ENCODE data around the gene GNB4. TPM values are rescaled to one million over a fixed set of nuclear protein-coding genes. Genes with fewer than 3 reads are reported as not detected.
A peak's percentile ranks its signal among the peaks of the same experiment; 100 is the strongest.

GNB4 gene
- total and polyA plus RNA-seq, 3 experiments from 2014 or later: 0.16 to 1.9 (median 1.5) TPM

DNA sequence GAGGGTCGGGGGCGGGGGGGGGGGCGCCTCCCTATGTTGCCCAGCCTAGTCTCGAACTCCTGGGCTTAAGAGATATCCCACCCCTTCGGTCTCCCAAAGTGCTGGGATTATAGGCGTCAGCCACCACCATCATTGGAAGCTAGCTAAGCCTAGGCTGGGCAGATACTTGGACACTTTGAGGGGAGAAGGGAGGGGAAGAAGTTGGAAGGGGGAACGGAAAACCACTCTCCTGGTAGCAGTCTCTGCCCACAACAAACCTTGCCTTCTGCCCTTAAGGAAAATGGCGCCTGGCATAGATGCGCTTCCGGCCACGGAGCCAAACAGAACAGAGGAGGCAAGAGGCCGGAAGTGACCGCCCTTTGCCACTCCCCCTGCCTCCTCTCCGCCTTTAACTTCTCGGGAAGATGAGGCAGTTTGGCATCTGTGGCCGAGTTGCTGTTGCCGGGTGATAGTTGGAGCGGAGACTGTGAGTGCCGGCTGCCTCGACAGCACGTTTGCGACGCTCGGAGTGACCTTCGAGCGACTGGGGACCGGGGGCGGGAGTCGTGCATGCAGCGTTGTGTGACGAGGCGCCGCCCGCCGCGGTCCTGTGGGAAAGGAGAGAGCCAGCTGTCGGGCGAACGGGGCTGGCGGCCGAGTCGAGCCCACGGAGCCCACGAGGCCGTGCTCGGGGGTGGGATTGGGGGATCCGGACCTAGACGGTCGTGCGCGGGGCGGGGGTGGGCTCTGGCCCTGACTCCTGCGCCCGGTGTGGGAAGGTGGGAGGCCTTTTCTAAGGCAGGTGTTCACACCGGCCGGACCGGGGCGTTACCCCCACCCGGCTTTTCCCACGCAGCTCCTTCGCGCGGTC, 103.7 kb downstream of the GNB4 start, which contains the start of gene MFN1:
Gene MFN1, plus strand, starts transcription at position 365 of the 850 bp plus-strand sequence. CDS start 1,143 bp downstream, outside the sequence.
- no peaks in the 10 kb centered on the region for H3K27me3 ChIP-seq (ENCODE audit: insufficient read depth, low read length, poor library complexity, severe bottlenecking)
- Mint-ChIP-seq H3K27me3 (no peaks in the 10 kb centered on the region), H3K36me3 (peaks cover 4 to 33% (median 4%) of the 10 kb centered on the region in 3 donors), H3K9me3 (no peaks in the 10 kb centered on the region), H3K4me3 (peak within 1 kb of the TSS; percentile 91 to 100 (median 99)), H3K27ac (peak within 1 kb of the TSS; percentile 70 to 99 (median 97)), H3K4me1 (peaks cover 28 to 46% (median 44%) of the 10 kb centered on the region in 3 donors)
- H3K9me3 ChIP-seq (ENCODE audit: low read length): no peaks in the 10 kb centered on the region
- H3K4me1 ChIP-seq (ENCODE audit: insufficient read depth, low read length): peaks cover 13% of the 10 kb centered on the region
- DNase-seq: peak; percentile 82 to 92 (median 87)
- POLR2A ChIA-PET: interaction anchor here (0.6 to 1.3 kb wide), 3 partner anchors 23 to 165 kb away, joined by 3 read pairs; no protein-coding TSS in a partner anchor
- peak within 1 kb of the TSS; percentile 94 for H3K4me3 ChIP-seq (ENCODE audit: low read length)
- peaks cover 6% of the 10 kb centered on the region for H3K36me3 ChIP-seq (ENCODE audit: insufficient read depth, low read length)
- CTCF ChIA-PET: interaction anchor here (1.6 to 3.4 kb wide), 2 partner anchors 24 to 26 kb away, joined by 9 to 11 read pairs; partner anchors contain the start of gene ZNF639
- H3K27ac ChIP-seq (ENCODE audit: low read depth, low read length): peak within 1 kb of the TSS; percentile 81

Other genes starting within 250 kb of the GNB4 start
- gene KCNMB3, start 200.4 kb downstream of the GNB4 start, total RNA-seq: under 1 TPM; 0.59 to 0.71 TPM
- gene KCNMB3, start 200.4 kb downstream of the GNB4 start, polyA plus RNA-seq: not detected
- 10 to 100 TPM; 41.9 to 44.5 TPM for gene ZNF639, start 128.4 kb downstream of the GNB4 start, total RNA-seq
- 63.7 TPM for gene ZNF639, start 128.4 kb downstream of the GNB4 start, polyA plus RNA-seq
- gene MFN1, start 103.8 kb downstream of the GNB4 start, total RNA-seq: 10 to 100 TPM; 36.5 to 36.8 TPM
- gene MFN1, start 103.8 kb downstream of the GNB4 start, polyA plus RNA-seq: 12.1 TPM
- gene ACTL6A, start 111.5 kb upstream of the GNB4 start, total RNA-seq: 100 to 1,000 TPM in 1 of 2 experiments, 10 to 100 TPM in 1; 96.9 to 107 TPM
- 46.8 TPM for gene ACTL6A, start 111.5 kb upstream of the GNB4 start, polyA plus RNA-seq
- gene MRPL47, start 153.2 kb upstream of the GNB4 start, total RNA-seq: 10 to 100 TPM; 68.5 to 73.0 TPM
- 51.7 TPM for gene MRPL47, start 153.2 kb upstream of the GNB4 start, polyA plus RNA-seq
- gene NDUFB5, start 153.3 kb upstream of the GNB4 start, total RNA-seq: 100 to 1,000 TPM; 110 to 126 TPM
- 66.5 TPM for gene NDUFB5, start 153.3 kb upstream of the GNB4 start, polyA plus RNA-seq
- gene USP13, start 201.6 kb upstream of the GNB4 start, total RNA-seq: 10 to 100 TPM; 12.7 to 13.8 TPM
- 13.3 TPM for gene USP13, start 201.6 kb upstream of the GNB4 start, polyA plus RNA-seq